ENCODE results near the gene FMN2. TPM values are rescaled to one million over a fixed set of nuclear protein-coding genes. Genes with fewer than 3 reads are reported as not detected.
"Not testable (repeated sequence)": the region's sequence is repeated elsewhere in the genome, so short reads cannot be mapped to it uniquely, and the experiment has no call there.

FMN2 gene
- total and polyA plus RNA-seq, 3 donors from 2014 or later, result 3.8 to 8.3 (median 4.3) TPM

- no peaks in the 10 kb centered on the region for H3K4me1 ChIP-seq
- H3K27me3 ChIP-seq, result no peaks in the 10 kb centered on the region
- no peak overlapping the region for H3K4me3 ChIP-seq
- TF ChIP-seq CTCF (IDR thresholded peaks at IDR 0.05), result no peak
- TF ChIP-seq POLR2A (IDR thresholded peaks at IDR 0.05), result no peak
- intact Hi-C loops (cut with DNase I; ENCODE audit: low total_unique reads), result no loop called here
- no peaks in the 10 kb centered on the region for H3K9me3 ChIP-seq
- H3K27ac ChIP-seq, result no peak overlapping the region
- no peak for DNase-seq
- no peaks in the 10 kb centered on the region for H3K36me3 ChIP-seq (ENCODE audit: low read depth, missing control alignments)
Measured at GRCh38 chr1:240409615-240410014, 317.9 kb downstream of the FMN2 start.

GRCh38 chr1:240413732-240414131, 322.0 kb downstream of the FMN2 start:
- no peaks in the 10 kb centered on the region for H3K4me1 ChIP-seq
- intact Hi-C loops (cut with DNase I; ENCODE audit: low total_unique reads), result no loop called here
- DNase-seq, result no peak
- no peaks in the 10 kb centered on the region for H3K9me3 ChIP-seq
- no peak overlapping the region for H3K27ac ChIP-seq
- TF ChIP-seq POLR2A (IDR thresholded peaks at IDR 0.05) (no peak), CTCF (IDR thresholded peaks at IDR 0.05) (no peak)
- H3K4me3 ChIP-seq, result no peak overlapping the region
- no peaks in the 10 kb centered on the region for H3K27me3 ChIP-seq
- WGBS, 2 donors, result 87 to 88% methylated on average over 5 of the region's 5 CpGs
- no peaks in the 10 kb centered on the region for H3K36me3 ChIP-seq (ENCODE audit: low read depth, missing control alignments)

GRCh38 chr1:240414237-240414636, 322.6 kb downstream of the FMN2 start:
- no peak for DNase-seq
- H3K4me3 ChIP-seq, result no peak overlapping the region
- no peaks in the 10 kb centered on the region for H3K36me3 ChIP-seq (ENCODE audit: low read depth, missing control alignments)
- no peaks in the 10 kb centered on the region for H3K9me3 ChIP-seq
- TF ChIP-seq CTCF (IDR thresholded peaks at IDR 0.05) (no peak), POLR2A (IDR thresholded peaks at IDR 0.05) (no peak)
- intact Hi-C loops (cut with DNase I; ENCODE audit: low total_unique reads), result no loop called here
- no peak overlapping the region for H3K27ac ChIP-seq
- no peaks in the 10 kb centered on the region for H3K27me3 ChIP-seq
- H3K4me1 ChIP-seq, result no peaks in the 10 kb centered on the region
- WGBS, 2 donors, result 80 to 90% methylated on average over 6 of the region's 6 CpGs

- WGBS, 2 donors, result 100% methylated on average over 1 of the region's 1 CpG
- H3K9me3 ChIP-seq; H3K27me3 ChIP-seq; H3K27ac ChIP-seq; H3K4me3 ChIP-seq; H3K36me3 ChIP-seq (ENCODE audit: low read depth, missing control alignments); intact Hi-C loops (cut with DNase I; ENCODE audit: low total_unique reads); H3K4me1 ChIP-seq; DNase-seq: not testable (repeated sequence)
Measured at GRCh38 chr1:240415011-240415410, 323.3 kb downstream of the FMN2 start.

GRCh38 chr1:240415532-240415931, 323.8 kb downstream of the FMN2 start:
- Histone ChIP-seq H3K4me3 (no peak overlapping the region), H3K36me3 (ENCODE audit: low read depth, missing control alignments) (no peaks in the 10 kb centered on the region), H3K27ac (no peak overlapping the region), H3K27me3 (no peaks in the 10 kb centered on the region), H3K9me3 (no peaks in the 10 kb centered on the region), H3K4me1 (no peaks in the 10 kb centered on the region)
- 65 to 66% methylated on average over 4 of the region's 4 CpGs for WGBS, 2 donors
- intact Hi-C loops (cut with DNase I; ENCODE audit: low total_unique reads), result no loop called here
- TF ChIP-seq CTCF (IDR thresholded peaks at IDR 0.05), result no peak
- TF ChIP-seq POLR2A (IDR thresholded peaks at IDR 0.05), result no peak
- DNase-seq, result no peak
